Kidney (tissue), 22 donors: ENCODE results near the gene RAB28. TPM values are rescaled to one million over a fixed set of nuclear protein-coding genes. Genes with fewer than 3 reads are reported as not detected.

Experiments
- DNase-seq, 5 donors: peaks; one replicate each; pipeline ENCODE4 v3.0.0-alpha.2; 2013 to 2020
- FAIRE-seq: peaks from 2 replicates; lab custom pipeline; 2012; peaks lifted over from hg19 to GRCh38; lab: Jason Lieb, UNC
- H3K27ac ChIP-seq, 2 donors: one replicate each; pipeline ENCODE4 v1.7.0; 2013; ENCODE audit warnings: low read depth in 2 of 2, low read length in 2 of 2, inconsistent platforms in 1 of 2
- H3K27me3 ChIP-seq: one replicate; pipeline ENCODE4 v1.7.1; 2013; ENCODE audit warnings: low read length, inconsistent platforms; ENCODE audit not compliant: control insufficient read depth, insufficient read depth
- H3K36me3 ChIP-seq, 3 donors: one replicate each; pipeline versions ENCODE4 v1.7.0 to v1.7.1; 2013; ENCODE audit warnings: low read length in 3 of 3, control low read depth in 1 of 3, inconsistent platforms in 1 of 3; ENCODE audit not compliant: insufficient read depth in 3 of 3, control insufficient read depth in 2 of 3
- H3K4me1 ChIP-seq, 3 donors: one replicate each; pipeline versions ENCODE4 v1.7.0 to v1.7.1; 2013; ENCODE audit warnings: low read length in 3 of 3, inconsistent platforms in 1 of 3, low read depth in 1 of 3; ENCODE audit not compliant: control insufficient read depth in 2 of 3, insufficient read depth in 2 of 3
- H3K4me3 ChIP-seq, 3 donors: one replicate each; pipeline versions ENCODE4 v1.7.0 to v1.8.1; 2013; ENCODE audit warnings: low read length in 3 of 3, control low read depth in 1 of 3, inconsistent platforms in 1 of 3
- H3K9ac ChIP-seq, 3 donors: one replicate each; pipeline versions ENCODE4 v1.7.0 to v1.7.1; 2013; ENCODE audit warnings: low read length in 3 of 3, control low read depth in 1 of 3, inconsistent platforms in 1 of 3
- H3K9me3 ChIP-seq, 3 donors: one replicate each; pipeline versions ENCODE4 v1.7.0 to v1.7.1; 2013; ENCODE audit warnings: low read length in 3 of 3, control low read depth in 1 of 3, inconsistent platforms in 1 of 3; ENCODE audit not compliant: control insufficient read depth in 2 of 3, insufficient read depth in 1 of 3
- CTCF ChIP-seq: IDR thresholded peaks from 3 replicates; pipeline ENCODE4 v1.5.1; 2012; ENCODE audit warnings: mild to moderate bottlenecking, moderate library complexity, borderline replicate concordance; ENCODE audit not compliant: insufficient read depth; ENCODE audit errors: extremely low read depth
- intact Hi-C: fragments of 100-400 bp; cut with DNase I; formaldehyde crosslinking; loops from one replicate; pipeline ENCODE4 v1.11.1; 2022
- long read RNA-seq, 10 donors: library from polyadenylated mRNA in 1 of 10; unstranded in 1 of 10; transcript quantifications; one replicate each; pipeline ENCODE4 v2.0.0 and lab custom pipeline, GENCODE V29; 2021 to 2026
- polyA plus RNA-seq: library from polyadenylated mRNA; stranded (reverse); fragments of 350-450 nt; fragmentation: Illumina TruSeq; extraction: RNeasy Lipid Tissue Mini Kit (QIAGEN cat#74804); gene quantifications from one replicate; pipeline ENCODE4 v1.2.3, GENCODE V29; 2014; ENCODE audit warnings: low read depth, low replicate concordance; ENCODE audit not compliant: insufficient read depth
- total RNA-seq: library from RNA; stranded (reverse); fragmentation: NEBNext Ultra II Directional; extraction: Animal tissue kit (Norgen Biotek cat#: 25700); gene quantifications from one replicate; pipeline ENCODE4 v1.2.1, GENCODE V29; 2021
- donor health status: control.
- donor health status: control.
- donor health status: control.
- donor health status: control.
- donor health status: control.
- donor health status: DM: yes; HTN: yes; CAD: no.
- donor health status: Normal renal cell carcinoma (clear cell type).

Gene RAB28
- total RNA-seq = 16.2 TPM
- 19.1 TPM for polyA plus RNA-seq
- long read RNA-seq, donor 1, partial matches to known transcripts = 5 of 9 reads
- long read RNA-seq, donor 1, other reads (novel, unspliced or antisense) = 0 of 9 reads
- long read RNA-seq, donor 2, partial matches to known transcripts = 6 of 9 reads
- long read RNA-seq, donor 2, other reads (novel, unspliced or antisense) = 0 of 9 reads
- long read RNA-seq, donor 3, transcript RAB28-202 (7 exons, 1,715 nt) = major isoform, 9 of 13 reads
- long read RNA-seq, donor 3, partial matches to known transcripts = 0 of 13 reads
- long read RNA-seq, donor 3, other reads (novel, unspliced or antisense) = 0 of 13 reads
- long read RNA-seq, donor 4, transcript RAB28-202 (7 exons, 1,715 nt) = major isoform, 5 of 11 reads
- long read RNA-seq, donor 4, partial matches to known transcripts = 5 of 11 reads
- long read RNA-seq, donor 4, other reads (novel, unspliced or antisense) = 0 of 11 reads
- long read RNA-seq, donor 5 = 0 reads
- long read RNA-seq, donor 6, transcript RAB28-202 (7 exons, 1,715 nt) = major isoform, 6 of 27 reads
- long read RNA-seq, donor 6, partial matches to known transcripts = 18 of 27 reads
- long read RNA-seq, donor 6, other reads (novel, unspliced or antisense) = 0 of 27 reads
- long read RNA-seq, donor 7, transcript RAB28-201 (8 exons, 1,810 nt) = minor isoform, 5 of 27 reads
- long read RNA-seq, donor 7, transcript RAB28-202 (7 exons, 1,715 nt) = major isoform, 12 of 27 reads
- long read RNA-seq, donor 7, partial matches to known transcripts = 2 of 27 reads
- long read RNA-seq, donor 7, other reads (novel, unspliced or antisense) = 6 of 27 reads
- long read RNA-seq, donor 8, transcript RAB28-202 (7 exons, 1,715 nt) = major isoform, 7 of 13 reads
- long read RNA-seq, donor 8, partial matches to known transcripts = 5 of 13 reads
- long read RNA-seq, donor 8, other reads (novel, unspliced or antisense) = 0 of 13 reads
- long read RNA-seq, donor 9, partial matches to known transcripts = 0 of 6 reads
- long read RNA-seq, donor 9, other reads (novel, unspliced or antisense) = 0 of 6 reads
- long read RNA-seq, donor 10, transcript RAB28-202 (7 exons, 1,715 nt) = major isoform, 5 of 8 reads
- long read RNA-seq, donor 10, partial matches to known transcripts = 0 of 8 reads
- long read RNA-seq, donor 10, other reads (novel, unspliced or antisense) = 0 of 8 reads

- Histone ChIP-seq H3K27ac (peak within 1 kb of the TSS; percentile 92 to 98), H3K36me3 (no peaks in the 10 kb centered on the region), H3K4me3 (peak within 1 kb of the TSS; percentile 78 to 92 (median 92)), H3K4me1 (peaks cover 0 to 12% (median 0%) of the 10 kb centered on the region in 3 donors), H3K9me3 (no peaks in the 10 kb centered on the region), H3K27me3 (no peaks in the 10 kb centered on the region), H3K9ac (peak within 1 kb of the TSS; percentile 81 to 91 (median 90))
- no peak for TF ChIP-seq CTCF
- FAIRE-seq (no peak), DNase-seq (peak; percentile 94 to 98 (median 97))
- intact Hi-C loops = no loop called here
These were observed at the start of gene RAB28 for GRCh38 chr4:13484122-13484748. RAB28 (minus strand) TSS chr4:13484340.

DNA sequence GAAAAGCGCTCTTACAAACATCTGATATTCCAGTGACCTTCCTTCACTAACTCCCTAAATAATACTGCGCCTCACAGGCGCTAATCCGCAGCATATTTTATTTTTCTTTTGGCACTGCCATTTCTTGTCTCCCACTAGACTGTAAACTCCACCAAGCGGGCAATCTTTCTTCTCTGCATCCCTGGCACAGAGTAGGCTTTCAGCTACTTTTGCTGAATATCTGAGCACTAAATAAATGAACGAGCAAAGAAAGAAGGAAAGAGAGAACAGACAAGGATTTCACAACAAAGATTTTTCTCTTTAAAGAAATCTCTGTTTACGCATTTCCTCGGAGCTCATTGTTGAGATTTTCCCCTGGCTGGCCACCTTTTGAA is 47.5 kb upstream of the RAB28 start:
- no peak for TF ChIP-seq CTCF
- DNase-seq (no peak), FAIRE-seq (no peak)
- Histone ChIP-seq H3K4me1 (peaks cover 0 to 6% (median 0%) of the 10 kb centered on the region in 3 donors), H3K27me3 (peaks cover 92% of the 10 kb centered on the region), H3K27ac (no peak overlapping the region), H3K36me3 (no peaks in the 10 kb centered on the region), H3K4me3 (no peak overlapping the region), H3K9me3 (no peaks in the 10 kb centered on the region), H3K9ac (no peak overlapping the region)
- intact Hi-C loops = no loop called here

DNA sequence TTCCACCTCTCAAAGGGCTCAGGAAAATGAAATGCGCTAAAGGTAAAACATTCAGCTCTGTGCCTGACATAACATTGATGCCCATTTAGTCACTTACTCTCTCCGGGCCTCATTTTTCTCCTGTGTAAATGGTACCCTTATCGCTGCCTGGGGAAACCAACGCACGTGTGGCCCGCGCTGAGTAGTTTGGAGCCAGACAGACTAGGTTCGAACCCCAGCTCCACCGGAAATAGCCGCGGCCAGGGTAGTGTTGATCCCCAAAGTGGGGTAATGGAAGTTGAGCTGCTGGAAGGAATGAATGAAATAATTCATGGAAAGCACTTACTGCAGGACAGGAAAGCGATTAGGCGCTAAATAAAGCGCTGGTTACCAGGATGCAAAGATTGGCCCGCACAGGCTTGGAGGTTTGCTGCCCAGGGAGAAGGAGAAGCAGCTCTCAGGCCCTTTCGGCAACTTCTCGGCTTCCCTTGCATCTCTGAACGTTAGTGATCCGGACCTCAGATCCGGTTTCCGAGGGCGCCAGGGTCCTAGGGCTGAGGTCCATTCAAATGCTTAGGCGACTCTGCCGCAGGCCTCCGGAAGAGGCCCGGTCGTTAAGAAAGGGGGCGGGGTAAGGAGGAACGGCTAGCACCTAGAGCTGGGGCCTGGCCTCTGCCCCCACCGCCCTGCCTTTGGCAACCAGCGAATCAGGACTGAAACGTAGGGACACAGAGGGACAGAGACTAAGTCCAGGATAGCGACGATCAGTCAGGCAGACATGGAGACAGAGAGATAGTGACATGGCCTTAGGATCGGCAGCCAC is 46.9 kb upstream of the RAB28 start:
- no peak for FAIRE-seq
- Histone ChIP-seq H3K9me3 (no peaks in the 10 kb centered on the region), H3K27ac (no peak overlapping the region), H3K9ac (no peak overlapping the region), H3K36me3 (no peaks in the 10 kb centered on the region), H3K27me3 (peaks cover 91% of the 10 kb centered on the region), H3K4me3 (no peak overlapping the region), H3K4me1 (peaks cover 0 to 6% (median 0%) of the 10 kb centered on the region in 3 donors)
- DNase-seq = peak in 3 of 5 donors; percentile 16 to 45 (median 36)
- no peak for TF ChIP-seq CTCF
- intact Hi-C loops = no loop called here
